Spleen (tissue), 7 donors: ENCODE data around the gene NAPEPLD.

Source experiments
- CTCF ChIP-seq, 11 experiments: fragments of 200-600 bp in 7 of 11; fragments of 450-650 bp in 4 of 11; sonication (generic) in 4 of 11; IDR thresholded peaks in 8 of 11; conservative IDR thresholded peaks in 3 of 11; 1 replicate in 7 of 11; 2 replicates in 4 of 11; pipeline versions ENCODE4 v1.4.0 to v1.8.0; 2016 to 2021; ENCODE audit warnings: antibody characterized with exemption in 11 of 11, inconsistent platforms in 4 of 11, mild to moderate bottlenecking in 1 of 11
- POLR2A ChIP-seq, 3 donors: fragments of 450-650 bp; IDR thresholded peaks; one replicate each; pipeline ENCODE4 v1.5.1; 2017; ENCODE audit warnings: antibody characterized with exemption in 3 of 3, mild to moderate bottlenecking in 1 of 3
- POLR2AphosphoS5 ChIP-seq, 3 donors: sonication (generic); formaldehyde crosslinking; IDR thresholded peaks; one replicate each; pipeline ENCODE4 v1.5.1; 2017; ENCODE audit warnings: antibody characterized with exemption in 3 of 3
- donor health status: DM: no; HTN: no; CAD: no; lungs with moderate emphysema.
- donor health status: DM: no; HTN: no; CAD: no.
- donor health status: DM: no; HTN: no; CAD: no.

GRCh38 chr7:103082497-103082896 is 66.4 kb downstream of the NAPEPLD start:
- TF ChIP-seq CTCF (IDR thresholded peaks at IDR 0.05 in 8 of 11, conservative IDR thresholded peaks at IDR 0.05 in 3 of 11) (no peak), POLR2A (IDR thresholded peaks at IDR 0.05) (no peak), POLR2AphosphoS5 (IDR thresholded peaks at IDR 0.05) (no peak)
